Measurements from ENCODE around the gene TRHDE. TPM values are rescaled to one million over a fixed set of nuclear protein-coding genes. Genes with fewer than 3 reads are reported as not detected.

The TRHDE gene
- total RNA-seq, 1 experiment from 2014 or later = 1.9 TPM

DNA sequence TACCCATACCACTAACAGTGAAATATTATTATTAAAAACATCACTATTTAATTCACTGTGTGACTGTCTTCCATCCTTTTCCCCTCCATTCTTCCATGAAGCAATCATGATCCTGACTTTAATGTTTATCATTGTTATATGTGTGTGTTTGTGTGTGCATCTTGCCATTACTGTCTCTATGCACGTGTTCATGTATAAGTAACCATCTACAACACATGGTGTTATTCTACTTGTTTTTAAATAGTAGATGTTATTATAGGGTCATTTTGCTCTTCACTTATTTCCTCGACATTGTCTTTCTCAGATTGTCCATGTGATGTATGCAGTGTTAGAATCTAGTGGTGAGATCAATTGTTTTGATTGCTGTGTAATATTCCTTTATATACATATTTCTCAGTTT lies 195.8 kb downstream of the TRHDE start:
- in situ Hi-C loops (cut with HindIII; ENCODE audit: low pct_unique_long_range_greater_than_20kb, low sequenced_read_pairs) (no loop called here), intact Hi-C loops (cut with micrococcal nuclease; ENCODE audit: unreplicated experiment) (no loop called here)
- DNase-seq (ENCODE audit: low read depth, low spot score) (no peak), ATAC-seq (no peak)
- no peak overlapping the region for H3K4me3 ChIP-seq (ENCODE audit: low read depth in 2 of 2, low read length in 2 of 2)
- BruUV-seq (replicated peaks) = no TSS peak
- H3K9me3 ChIP-seq (ENCODE audit: control insufficient read depth, insufficient read depth, low read depth, low read length) = no peaks in the 10 kb centered on the region
- H3K27me3 ChIP-seq (ENCODE audit: control insufficient read depth, insufficient read depth, low read length) = no peaks in the 10 kb centered on the region
- H3K4me1 ChIP-seq (ENCODE audit: control insufficient read depth, insufficient read depth, low read length) = no peaks in the 10 kb centered on the region
- POLR2A ChIA-PET = no interaction called here
- CTCF ChIA-PET = no interaction called here
- H3K27ac ChIP-seq (ENCODE audit: low read length) = no peak overlapping the region
- no peaks in the 10 kb centered on the region for H3K36me3 ChIP-seq (ENCODE audit: control insufficient read depth, insufficient read depth, low read length)
- TF ChIP-seq SIN3A (IDR thresholded peaks at IDR 0.05; ENCODE audit: borderline replicate concordance, insufficient read depth, low read depth, low read length) = no peak
- TF ChIP-seq, protein P1, sequence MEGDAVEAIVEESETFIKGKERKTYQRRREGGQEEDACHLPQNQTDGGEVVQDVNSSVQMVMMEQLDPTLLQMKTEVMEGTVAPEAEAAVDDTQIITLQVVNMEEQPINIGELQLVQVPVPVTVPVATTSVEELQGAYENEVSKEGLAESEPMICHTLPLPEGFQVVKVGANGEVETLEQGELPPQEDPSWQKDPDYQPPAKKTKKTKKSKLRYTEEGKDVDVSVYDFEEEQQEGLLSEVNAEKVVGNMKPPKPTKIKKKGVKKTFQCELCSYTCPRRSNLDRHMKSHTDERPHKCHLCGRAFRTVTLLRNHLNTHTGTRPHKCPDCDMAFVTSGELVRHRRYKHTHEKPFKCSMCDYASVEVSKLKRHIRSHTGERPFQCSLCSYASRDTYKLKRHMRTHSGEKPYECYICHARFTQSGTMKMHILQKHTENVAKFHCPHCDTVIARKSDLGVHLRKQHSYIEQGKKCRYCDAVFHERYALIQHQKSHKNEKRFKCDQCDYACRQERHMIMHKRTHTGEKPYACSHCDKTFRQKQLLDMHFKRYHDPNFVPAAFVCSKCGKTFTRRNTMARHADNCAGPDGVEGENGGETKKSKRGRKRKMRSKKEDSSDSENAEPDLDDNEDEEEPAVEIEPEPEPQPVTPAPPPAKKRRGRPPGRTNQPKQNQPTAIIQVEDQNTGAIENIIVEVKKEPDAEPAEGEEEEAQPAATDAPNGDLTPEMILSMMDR (IDR thresholded peaks at IDR 0.05) = no peak
- TF ChIP-seq, protein P2, sequence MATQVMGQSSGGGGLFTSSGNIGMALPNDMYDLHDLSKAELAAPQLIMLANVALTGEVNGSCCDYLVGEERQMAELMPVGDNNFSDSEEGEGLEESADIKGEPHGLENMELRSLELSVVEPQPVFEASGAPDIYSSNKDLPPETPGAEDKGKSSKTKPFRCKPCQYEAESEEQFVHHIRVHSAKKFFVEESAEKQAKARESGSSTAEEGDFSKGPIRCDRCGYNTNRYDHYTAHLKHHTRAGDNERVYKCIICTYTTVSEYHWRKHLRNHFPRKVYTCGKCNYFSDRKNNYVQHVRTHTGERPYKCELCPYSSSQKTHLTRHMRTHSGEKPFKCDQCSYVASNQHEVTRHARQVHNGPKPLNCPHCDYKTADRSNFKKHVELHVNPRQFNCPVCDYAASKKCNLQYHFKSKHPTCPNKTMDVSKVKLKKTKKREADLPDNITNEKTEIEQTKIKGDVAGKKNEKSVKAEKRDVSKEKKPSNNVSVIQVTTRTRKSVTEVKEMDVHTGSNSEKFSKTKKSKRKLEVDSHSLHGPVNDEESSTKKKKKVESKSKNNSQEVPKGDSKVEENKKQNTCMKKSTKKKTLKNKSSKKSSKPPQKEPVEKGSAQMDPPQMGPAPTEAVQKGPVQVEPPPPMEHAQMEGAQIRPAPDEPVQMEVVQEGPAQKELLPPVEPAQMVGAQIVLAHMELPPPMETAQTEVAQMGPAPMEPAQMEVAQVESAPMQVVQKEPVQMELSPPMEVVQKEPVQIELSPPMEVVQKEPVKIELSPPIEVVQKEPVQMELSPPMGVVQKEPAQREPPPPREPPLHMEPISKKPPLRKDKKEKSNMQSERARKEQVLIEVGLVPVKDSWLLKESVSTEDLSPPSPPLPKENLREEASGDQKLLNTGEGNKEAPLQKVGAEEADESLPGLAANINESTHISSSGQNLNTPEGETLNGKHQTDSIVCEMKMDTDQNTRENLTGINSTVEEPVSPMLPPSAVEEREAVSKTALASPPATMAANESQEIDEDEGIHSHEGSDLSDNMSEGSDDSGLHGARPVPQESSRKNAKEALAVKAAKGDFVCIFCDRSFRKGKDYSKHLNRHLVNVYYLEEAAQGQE (IDR thresholded peaks at IDR 0.05; ENCODE audit: insufficient read depth in 1 of 2, low read depth in 2 of 2, low read length in 1 of 2) = no peak
- TF ChIP-seq TCF7L2 (IDR thresholded peaks at IDR 0.05; ENCODE audit: low read depth, low read length) = no peak
- TF ChIP-seq POLR2AphosphoS5 (IDR thresholded peaks at IDR 0.05; ENCODE audit: low read depth, low read length) = no peak

DNA sequence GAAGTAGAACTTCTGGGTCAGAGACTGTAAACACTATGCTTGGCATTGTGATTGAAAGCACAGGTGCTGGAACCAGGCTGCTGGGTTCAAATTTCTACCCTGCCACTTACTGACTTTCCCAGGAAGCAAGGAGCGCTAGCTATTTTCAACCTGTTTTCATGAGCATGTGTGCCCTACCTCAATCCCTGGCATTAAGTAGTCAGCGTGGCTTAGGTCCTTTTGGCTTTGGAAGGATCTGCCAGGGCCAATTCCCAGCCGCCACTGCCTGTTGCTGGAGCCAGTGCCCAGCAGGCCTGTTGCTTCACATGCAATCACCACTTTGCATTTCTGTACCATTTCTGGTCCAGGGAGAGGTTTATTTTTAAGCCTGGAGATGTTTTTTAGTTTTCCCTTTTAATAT lies 196.3 kb downstream of the TRHDE start:
- DNase-seq (ENCODE audit: low read depth, low spot score) = no peak
- no peaks in the 10 kb centered on the region for H3K27me3 ChIP-seq (ENCODE audit: control insufficient read depth, insufficient read depth, low read length)
- no peak overlapping the region for H3K27ac ChIP-seq (ENCODE audit: low read length)
- no peak overlapping the region for H3K4me3 ChIP-seq (ENCODE audit: low read depth in 2 of 2, low read length in 2 of 2)
- BruUV-seq (replicated peaks) = no TSS peak
- in situ Hi-C loops (cut with HindIII; ENCODE audit: low pct_unique_long_range_greater_than_20kb, low sequenced_read_pairs) (no loop called here), intact Hi-C loops (cut with micrococcal nuclease; ENCODE audit: unreplicated experiment) (no loop called here)
- ATAC-seq = no peak
- no peaks in the 10 kb centered on the region for H3K36me3 ChIP-seq (ENCODE audit: control insufficient read depth, insufficient read depth, low read length)
- TF ChIP-seq, protein P1 (IDR thresholded peaks at IDR 0.05) = no peak
- TF ChIP-seq SIN3A (IDR thresholded peaks at IDR 0.05; ENCODE audit: borderline replicate concordance, insufficient read depth, low read depth, low read length) = no peak
- no peaks in the 10 kb centered on the region for H3K9me3 ChIP-seq (ENCODE audit: control insufficient read depth, insufficient read depth, low read depth, low read length)
- no peaks in the 10 kb centered on the region for H3K4me1 ChIP-seq (ENCODE audit: control insufficient read depth, insufficient read depth, low read length)
- POLR2A ChIA-PET = no interaction called here
- CTCF ChIA-PET = no interaction called here

DNA sequence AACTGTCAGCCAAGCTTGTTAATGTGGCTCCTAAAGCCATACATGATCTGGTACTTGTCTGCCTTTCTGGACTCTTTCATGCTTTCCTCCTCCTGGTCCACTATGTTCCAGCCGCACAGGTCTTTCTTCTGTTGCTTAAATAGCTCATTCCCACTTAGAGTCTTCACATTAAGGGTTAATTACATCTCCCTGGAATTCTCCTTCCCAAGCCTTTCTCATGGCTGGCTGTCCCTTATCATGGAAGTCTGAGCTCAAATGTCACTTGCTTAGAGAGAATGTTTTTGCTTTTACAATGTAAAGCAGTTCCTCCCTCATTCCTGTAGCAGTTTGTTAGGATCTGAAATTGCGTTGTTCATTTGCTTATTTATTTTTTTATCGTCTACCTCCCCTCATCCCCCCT lies 199.6 kb downstream of the TRHDE start:
- Histone ChIP-seq H3K27ac (ENCODE audit: low read length) (no peak overlapping the region), H3K36me3 (ENCODE audit: control insufficient read depth, insufficient read depth, low read length) (no peaks in the 10 kb centered on the region), H3K9me3 (ENCODE audit: control insufficient read depth, insufficient read depth, low read depth, low read length) (no peaks in the 10 kb centered on the region), H3K27me3 (ENCODE audit: control insufficient read depth, insufficient read depth, low read length) (no peaks in the 10 kb centered on the region), H3K4me3 (ENCODE audit: low read depth in 2 of 2, low read length in 2 of 2) (no peak overlapping the region), H3K4me1 (ENCODE audit: control insufficient read depth, insufficient read depth, low read length) (no peaks in the 10 kb centered on the region)
- BruUV-seq (replicated peaks) = no TSS peak
- ChIA-PET POLR2A (no interaction called here), CTCF (no interaction called here)
- TF ChIP-seq, protein P2 (IDR thresholded peaks at IDR 0.05; ENCODE audit: insufficient read depth in 1 of 2, low read depth in 2 of 2, low read length in 1 of 2) = no peak
- TF ChIP-seq SIN3A (IDR thresholded peaks at IDR 0.05; ENCODE audit: borderline replicate concordance, insufficient read depth, low read depth, low read length) (no peak), POLR2AphosphoS5 (IDR thresholded peaks at IDR 0.05; ENCODE audit: low read depth, low read length) (no peak), TCF7L2 (IDR thresholded peaks at IDR 0.05; ENCODE audit: low read depth, low read length) (no peak)
- TF ChIP-seq, protein P1 (IDR thresholded peaks at IDR 0.05) = no peak
- intact Hi-C loops (cut with micrococcal nuclease; ENCODE audit: unreplicated experiment) (no loop called here), in situ Hi-C loops (cut with HindIII; ENCODE audit: low pct_unique_long_range_greater_than_20kb, low sequenced_read_pairs) (no loop called here)
- ATAC-seq = no peak
- no peak for DNase-seq (ENCODE audit: low read depth, low spot score)

All from Panc1 (cell line).